ENCODE measurements around the gene SH2D2A.

DNA sequence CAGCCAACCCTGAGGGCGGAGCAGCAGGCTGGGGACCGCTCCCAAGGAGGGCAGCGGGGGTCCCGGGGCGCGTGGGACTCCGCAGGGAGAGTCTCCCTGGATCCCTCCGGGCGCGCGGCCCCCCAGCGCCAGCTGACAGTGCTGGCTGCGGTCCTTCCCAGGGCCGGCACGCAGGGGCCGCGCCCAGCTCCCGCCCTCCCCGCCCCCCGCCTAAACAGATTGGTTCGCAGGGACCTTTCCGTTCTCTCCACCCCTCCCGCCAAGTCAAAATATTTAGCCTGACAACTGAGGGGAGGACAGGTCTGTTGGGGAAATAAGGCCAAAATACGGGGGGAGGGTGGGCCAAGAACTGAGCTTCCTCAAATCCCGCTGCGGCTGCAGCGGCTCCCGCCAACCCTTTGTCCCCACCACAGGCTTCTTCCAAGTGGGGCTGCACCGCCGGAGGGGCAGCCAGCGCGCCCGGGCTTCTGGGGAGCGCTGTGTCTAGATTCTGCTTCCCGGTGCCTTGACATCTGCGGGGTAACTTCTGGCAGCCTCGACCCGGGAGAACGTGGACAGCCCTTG is 42.4 kb upstream of the SH2D2A start, which contains the start of gene INSRR:
- TF ChIP-seq, protein P1, sequence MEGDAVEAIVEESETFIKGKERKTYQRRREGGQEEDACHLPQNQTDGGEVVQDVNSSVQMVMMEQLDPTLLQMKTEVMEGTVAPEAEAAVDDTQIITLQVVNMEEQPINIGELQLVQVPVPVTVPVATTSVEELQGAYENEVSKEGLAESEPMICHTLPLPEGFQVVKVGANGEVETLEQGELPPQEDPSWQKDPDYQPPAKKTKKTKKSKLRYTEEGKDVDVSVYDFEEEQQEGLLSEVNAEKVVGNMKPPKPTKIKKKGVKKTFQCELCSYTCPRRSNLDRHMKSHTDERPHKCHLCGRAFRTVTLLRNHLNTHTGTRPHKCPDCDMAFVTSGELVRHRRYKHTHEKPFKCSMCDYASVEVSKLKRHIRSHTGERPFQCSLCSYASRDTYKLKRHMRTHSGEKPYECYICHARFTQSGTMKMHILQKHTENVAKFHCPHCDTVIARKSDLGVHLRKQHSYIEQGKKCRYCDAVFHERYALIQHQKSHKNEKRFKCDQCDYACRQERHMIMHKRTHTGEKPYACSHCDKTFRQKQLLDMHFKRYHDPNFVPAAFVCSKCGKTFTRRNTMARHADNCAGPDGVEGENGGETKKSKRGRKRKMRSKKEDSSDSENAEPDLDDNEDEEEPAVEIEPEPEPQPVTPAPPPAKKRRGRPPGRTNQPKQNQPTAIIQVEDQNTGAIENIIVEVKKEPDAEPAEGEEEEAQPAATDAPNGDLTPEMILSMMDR (conservative IDR thresholded peaks at IDR 0.05; ENCODE audit: low read depth, low read length): no peak
- TF ChIP-seq CEBPB (IDR thresholded peaks at IDR 0.05; ENCODE audit: low read depth, low read length): no peak
- TF ChIP-seq POLR2A (IDR thresholded peaks at IDR 0.05; ENCODE audit: low read depth, low read length): no peak
- no peak for TF ChIP-seq RFX5 (IDR thresholded peaks at IDR 0.05; ENCODE audit: low read depth, low read length)
- TF ChIP-seq RAD21 (IDR thresholded peaks at IDR 0.05; ENCODE audit: low read length): no peak
- TF ChIP-seq SMC3 (IDR thresholded peaks at IDR 0.05; ENCODE audit: low read depth, low read length): no peak
- TF ChIP-seq, protein P2, sequence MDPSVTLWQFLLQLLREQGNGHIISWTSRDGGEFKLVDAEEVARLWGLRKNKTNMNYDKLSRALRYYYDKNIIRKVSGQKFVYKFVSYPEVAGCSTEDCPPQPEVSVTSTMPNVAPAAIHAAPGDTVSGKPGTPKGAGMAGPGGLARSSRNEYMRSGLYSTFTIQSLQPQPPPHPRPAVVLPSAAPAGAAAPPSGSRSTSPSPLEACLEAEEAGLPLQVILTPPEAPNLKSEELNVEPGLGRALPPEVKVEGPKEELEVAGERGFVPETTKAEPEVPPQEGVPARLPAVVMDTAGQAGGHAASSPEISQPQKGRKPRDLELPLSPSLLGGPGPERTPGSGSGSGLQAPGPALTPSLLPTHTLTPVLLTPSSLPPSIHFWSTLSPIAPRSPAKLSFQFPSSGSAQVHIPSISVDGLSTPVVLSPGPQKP (IDR thresholded peaks at IDR 0.05; ENCODE audit: borderline replicate concordance, low read depth, low read length): no peak
- TF ChIP-seq NFE2L2 (IDR thresholded peaks at IDR 0.05; ENCODE audit: low read depth, low read length): no peak
